Adrenal gland (tissue), 12 donors: Measurements from ENCODE around the gene ERC1. TPM values are rescaled to one million over a fixed set of nuclear protein-coding genes. Genes with fewer than 3 reads are reported as not detected.

Experiments
- DNase-seq, 7 donors: peaks; one replicate each; pipeline ENCODE4 v3.0.0-alpha.2; 2019 to 2020
- H3K27ac ChIP-seq, 5 donors: fragments of 200-600 bp; sonication (generic) in 4 of 5; 1 replicate in 3 of 5; 2 replicates in 2 of 5; pipeline versions ENCODE4 v1.5.1 to v1.8.0; 2016 to 2020; ENCODE audit warnings: mild to moderate bottlenecking in 1 of 5
- H3K27me3 ChIP-seq: fragments of 200-600 bp; 2 replicates; pipeline ENCODE4 v1.8.0; 2021
- H3K36me3 ChIP-seq, 2 donors: fragments of 200-600 bp; replicated peaks in 1 of 2; 1 replicate in 1 of 2; 2 replicates in 1 of 2; pipeline versions ENCODE4 v1.5.1 to v1.8.0; 2018 to 2022
- H3K4me1 ChIP-seq, 2 donors: fragments of 200-600 bp; replicated peaks in 1 of 2; 1 replicate in 1 of 2; 2 replicates in 1 of 2; pipeline versions ENCODE4 v1.5.1 to v1.8.0; 2018 to 2021
- H3K4me3 ChIP-seq, 4 donors: fragments of 200-600 bp; sonication (generic) in 3 of 4; one replicate each; pipeline ENCODE4 v1.5.1; 2016 to 2018
- H3K9me3 ChIP-seq, 3 donors: fragments of 200-600 bp; sonication (generic) in 1 of 3; replicated peaks in 1 of 3; 1 replicate in 2 of 3; 2 replicates in 1 of 3; pipeline versions ENCODE4 v1.5.1 to v1.8.0; 2016 to 2021
- CTCF ChIP-seq, 6 experiments: fragments of 450-650 bp in 4 of 6; fragments of 200-600 bp in 2 of 6; sonication (generic) in 1 of 6; IDR thresholded peaks; 1 replicate in 5 of 6; 2 replicates in 1 of 6; pipeline versions ENCODE4 v1.5.1 to v1.8.0; 2016 to 2021; ENCODE audit warnings: antibody characterized with exemption in 6 of 6, mild to moderate bottlenecking in 2 of 6, moderate library complexity in 1 of 6
- POLR2A ChIP-seq, 2 donors: fragments of 450-650 bp; IDR thresholded peaks; one replicate each; pipeline ENCODE4 v1.6.1; 2017; ENCODE audit warnings: antibody characterized with exemption in 2 of 2, mild to moderate bottlenecking in 2 of 2, moderate library complexity in 1 of 2
- WGBS, 4 donors: extraction: QIAGEN DNeasy Blood & Tissue Kit in 2 of 4; methylation state at CpG; one replicate each; pipeline versions ENCODE4 v1.1.5 to v1.1.7; 2013 to 2017; 5-methylcytosine and 5-hydroxymethylcytosine counted together
- intact Hi-C, 2 donors: fragments of 100-400 bp; cut with DNase I; formaldehyde crosslinking; loops; one replicate each; pipeline versions ENCODE4 v1.14.1 to v1.15.0; 2022 to 2023
- polyA plus RNA-seq, 3 donors: library from polyadenylated mRNA; stranded (reverse); fragments of 200-250 nt in 2 of 3; fragments of 350-450 nt in 1 of 3; fragmentation: Illumina TruSeq in 1 of 3; extraction: RNeasy Lipid Tissue Mini Kit (QIAGEN cat#74804) in 1 of 3; gene quantifications; one replicate each; pipeline ENCODE4 v1.2.3, GENCODE V29; 2013 to 2014
- total RNA-seq, 9 donors: library from RNA; depleted of rRNA in 4 of 9; stranded (reverse); fragments of >200 nt in 4 of 9; fragments of 120-200 nt in 1 of 9; fragmentation: NEBNext Ultra II Directional in 1 of 9; extraction: Animal tissue kit (Norgen Biotek cat#: 25700) in 1 of 9; gene quantifications; one replicate each; pipeline versions ENCODE4 v1.1.0 to v1.2.4, GENCODE V29; 2013 to 2023
- donor health status: healthy with polysubstance abuse.
- donor health status: Bipolar disorder and iron deficiency.
- donor health status: DM: yes; HTN: yes; CAD: no.
- donor health status: DM: no; HTN: no; CAD: no.
- donor health status: DM: no; HTN: no; CAD: no.
- donor health status: DM: yes; HTN: yes; CAD: no.

The ERC1 gene
- total and polyA plus RNA-seq, 12 donors: 4.1 to 79.5 (median 40.2) TPM

GRCh38 chr12:1083151-1083888 is 92.3 kb downstream of the ERC1 start:
- Histone ChIP-seq H3K9me3 (no peaks in the 10 kb centered on the region), H3K4me1 (peaks cover 0 to 15% of the 10 kb centered on the region in 2 donors), H3K27me3 (no peaks in the 10 kb centered on the region), H3K36me3 (no peaks in the 10 kb centered on the region), H3K4me3 (peak overlapping the region in 1 of 4 donors; percentile 23), H3K27ac (peak overlapping the region; percentile 43 to 87 (median 53))
- intact Hi-C loops: no loop called here
- peak in 4 of 7 donors; percentile 14 to 66 (median 33) for DNase-seq
- WGBS, 4 donors: 40 to 68% (median 52%) methylated on average over 11 to 12 of the region's 12 CpGs
- TF ChIP-seq CTCF (IDR thresholded peaks at IDR 0.05) (no peak), POLR2A (IDR thresholded peaks at IDR 0.05) (no peak)

- TF ChIP-seq POLR2A (IDR thresholded peaks at IDR 0.05) (no peak), CTCF (IDR thresholded peaks at IDR 0.05) (no peak)
- Histone ChIP-seq H3K36me3 (no peaks in the 10 kb centered on the region), H3K27ac (peak overlapping the region; percentile 43 to 87 (median 53)), H3K4me3 (peak overlapping the region in 1 of 4 donors; percentile 23), H3K4me1 (peaks cover 0 to 15% of the 10 kb centered on the region in 2 donors), H3K27me3 (no peaks in the 10 kb centered on the region), H3K9me3 (no peaks in the 10 kb centered on the region)
- intact Hi-C loops: no loop called here
- DNase-seq: peak; percentile 38 to 77 (median 65)
- WGBS, 4 donors: 21 to 37% (median 30%) methylated on average over 3 of the region's 3 CpGs
Measured at GRCh38 chr12:1083889-1084262, 92.9 kb downstream of the ERC1 start.

GRCh38 chr12:1091350-1091749 is 100.3 kb downstream of the ERC1 start:
- no peak for TF ChIP-seq POLR2A (IDR thresholded peaks at IDR 0.05)
- TF ChIP-seq CTCF (IDR thresholded peaks at IDR 0.05): no peak
- peaks cover 0 to 4% of the 10 kb centered on the region in 2 donors for H3K4me1 ChIP-seq
- intact Hi-C loops: no loop called here
- H3K27ac ChIP-seq: no peak overlapping the region
- no peaks in the 10 kb centered on the region for H3K27me3 ChIP-seq
- H3K4me3 ChIP-seq: no peak overlapping the region
- no peaks in the 10 kb centered on the region for H3K9me3 ChIP-seq
- H3K36me3 ChIP-seq: no peaks in the 10 kb centered on the region
- no peak for DNase-seq
- whole genome bisulfite sequencing, 4 donors: 44 to 82% (median 72%) methylated on average over 4 of the region's 4 CpGs

GRCh38 chr12:1093166-1093751 is 102.2 kb downstream of the ERC1 start:
- Histone ChIP-seq H3K4me1 (peaks cover 0 to 4% of the 10 kb centered on the region in 2 donors), H3K27ac (no peak overlapping the region), H3K4me3 (no peak overlapping the region), H3K9me3 (no peaks in the 10 kb centered on the region), H3K36me3 (no peaks in the 10 kb centered on the region), H3K27me3 (no peaks in the 10 kb centered on the region)
- DNase-seq: peak in 5 of 7 donors; percentile 20 to 54 (median 46)
- WGBS, 4 donors: 26 to 36% (median 34%) methylated on average over 6 of the region's 6 CpGs
- intact Hi-C loops: no loop called here
- TF ChIP-seq POLR2A (IDR thresholded peaks at IDR 0.05) (no peak), CTCF (IDR thresholded peaks at IDR 0.05) (peak; percentile 68 to 85 (median 81))
